K562 (cell line): ENCODE measurements around the gene GPRIN1. TPM values are rescaled to one million over a fixed set of nuclear protein-coding genes. Genes with fewer than 3 reads are reported as not detected.
A peak's percentile ranks its signal among the peaks of the same experiment; 100 is the strongest.

Experiments used
- ATAC-seq: fragments of 200-7000 bp; cut with Tn5 transposase; 3 replicates; pipeline ENCODE4 v1.9.1; 2020; ENCODE audit warnings: moderate library complexity
- BruUV-seq: library from RNA; stranded (reverse); fragments of 400-500 nt; replicated peaks from 2 replicates; lab custom pipeline; 2021; lab: Mats Ljungman, UMichigan
- CTCF ChIA-PET: fragments of 300-600 bp; formaldehyde crosslinking; extraction: SDS; loops from one replicate; lab custom pipeline; 2021; ENCODE audit warnings: low intra/inter-chr PET ratio; lab: Yijun Ruan, JAX
- POLR2A ChIA-PET: fragments of 300-600, 350-650 bp; sonication (Branson Sonifier 250); formaldehyde crosslinking; extraction: SDS; loops from one replicate; lab custom pipeline; 2021; ENCODE audit warnings: antibody characterized with exemption, inconsistent platforms; lab: Yijun Ruan, JAX
- DNase-seq, 4 experiments: peaks; one replicate each; pipeline versions ENCODE4 v3.0.0 to v3.0.0-alpha.2; 2011 to 2018; ENCODE audit warnings: low spot score in 3 of 4, mixed read lengths in 3 of 4; ENCODE audit errors: extremely low read depth in 1 of 4
- FAIRE-seq: peaks from 2 replicates; lab custom pipeline; 2011; peaks lifted over from hg19 to GRCh38; lab: Jason Lieb, UNC
- H2AFZ ChIP-seq: 2 replicates; pipeline ENCODE4 v1.6.0; 2011; ENCODE audit warnings: low read depth, low read length, control low read depth, inconsistent platforms
- H3K27ac ChIP-seq: fragments of 200-600 bp; 3 replicates; pipeline ENCODE4 v1.8.0; 2011; ENCODE audit warnings: low read depth, mild to moderate bottlenecking, control low read depth, inconsistent platforms, low read length, moderate library complexity, mixed read lengths; ENCODE audit errors: extremely low read depth
- H3K27me3 ChIP-seq, 2 experiments: fragments of 300-600 bp in 1 of 2; 2 replicates in 1 of 2; 3 replicates in 1 of 2; pipeline versions ENCODE4 v1.6.0 to v1.8.0; 2011; ENCODE audit warnings: inconsistent platforms in 2 of 2, low read length in 2 of 2, mild to moderate bottlenecking in 1 of 2, mixed read lengths in 1 of 2, moderate library complexity in 1 of 2; ENCODE audit not compliant: control insufficient read depth in 2 of 2, insufficient read depth in 2 of 2
- H3K36me3 ChIP-seq: fragments of 300-600 bp; 3 replicates; pipeline ENCODE4 v1.8.0; 2011; ENCODE audit warnings: mild to moderate bottlenecking, low read length, inconsistent platforms; ENCODE audit not compliant: control insufficient read depth, insufficient read depth
- H3K4me1 ChIP-seq, 2 experiments: fragments of 200-600 bp in 1 of 2; replicated peaks in 1 of 2; 2 replicates in 1 of 2; 3 replicates in 1 of 2; pipeline versions ENCODE4 v1.5.1 to v1.8.0; 2011; ENCODE audit warnings: inconsistent platforms in 2 of 2, low read length in 2 of 2, mild to moderate bottlenecking in 1 of 2, mixed read lengths in 1 of 2, moderate library complexity in 1 of 2; ENCODE audit not compliant: control insufficient read depth in 2 of 2, insufficient read depth in 2 of 2
- H3K4me2 ChIP-seq: 2 replicates; pipeline ENCODE4 v1.6.1; 2011; ENCODE audit warnings: low read length, control low read depth, inconsistent platforms, mixed read lengths; ENCODE audit not compliant: insufficient read depth
- H3K4me3 ChIP-seq: fragments of 200-600 bp; sonication (generic), shearing (Covaris generic); 2 replicates; pipeline ENCODE4 v1.5.1; 2016; ENCODE audit warnings: control low read depth, inconsistent platforms
- H3K79me2 ChIP-seq: fragments of 200-600 bp; 3 replicates; pipeline ENCODE4 v1.8.0; 2011; ENCODE audit warnings: low read length, inconsistent platforms; ENCODE audit not compliant: control insufficient read depth, insufficient read depth
- H3K9ac ChIP-seq, 2 experiments: 2 replicates each; pipeline versions ENCODE4 v1.6.0 to v1.6.1; 2011; ENCODE audit warnings: low read depth in 2 of 2, low read length in 2 of 2, control low read depth in 1 of 2, inconsistent platforms in 1 of 2, mild to moderate bottlenecking in 1 of 2, mixed read lengths in 1 of 2; ENCODE audit not compliant: insufficient read depth in 1 of 2
- H3K9me1 ChIP-seq: one replicate; pipeline ENCODE4 v1.6.0; 2011; ENCODE audit warnings: inconsistent platforms, mild to moderate bottlenecking, low read length, moderate library complexity; ENCODE audit not compliant: control insufficient read depth, insufficient read depth
- H3K9me3 ChIP-seq: replicated peaks from 2 replicates; pipeline ENCODE4 v1.5.1; 2011; ENCODE audit warnings: low read depth, low read length, inconsistent platforms; ENCODE audit not compliant: control insufficient read depth, insufficient read depth
- H4K20me1 ChIP-seq: replicated peaks from 2 replicates; pipeline ENCODE4 v1.6.1; 2011; ENCODE audit warnings: low read length, inconsistent platforms, mixed read lengths; ENCODE audit not compliant: control insufficient read depth, insufficient read depth
- ATF3 ChIP-seq, 2 experiments: fragments of 450-650 bp in 1 of 2; sonication (generic) in 1 of 2; formaldehyde crosslinking in 1 of 2; IDR thresholded peaks in 1 of 2; conservative IDR thresholded peaks in 1 of 2; 2 replicates each; pipeline versions ENCODE4 v1.6.1 to v1.8.1; 2016 to 2023; ENCODE audit warnings: mild to moderate bottlenecking in 2 of 2, moderate library complexity in 2 of 2, inconsistent platforms in 1 of 2, missing genetic modification reagents in 1 of 2
- BCOR ChIP-seq: fragments of 450-650 bp; IDR thresholded peaks from 2 replicates; pipeline ENCODE4 v1.6.1; 2016
- ESRRA ChIP-seq: fragments of 450-650 bp; IDR thresholded peaks from 2 replicates; pipeline ENCODE4 v1.6.1; 2014; ENCODE audit warnings: low read depth, mild to moderate bottlenecking, moderate library complexity, borderline replicate concordance
- GTF2A2 ChIP-seq: IDR thresholded peaks from 2 replicates; pipeline ENCODE4 v1.6.1; 2016; ENCODE audit warnings: mild to moderate bottlenecking, missing genetic modification characterization, missing compliant biosample characterization
- NR1H2 ChIP-seq: sonication (generic); formaldehyde crosslinking; IDR thresholded peaks from 2 replicates; pipeline ENCODE4 v1.4.0; 2020; ENCODE audit warnings: mild to moderate bottlenecking, missing genetic modification reagents
- RBM25 ChIP-seq: fragments of 200-400 bp; formaldehyde crosslinking; IDR thresholded peaks from 2 replicates; pipeline ENCODE4 v1.6.1; 2018; ENCODE audit warnings: low read length, low read depth, moderate library complexity; ENCODE audit not compliant: severe bottlenecking
- TCF7 ChIP-seq: sonication (generic); IDR thresholded peaks from 2 replicates; pipeline ENCODE4 v1.6.1; 2016; ENCODE audit warnings: antibody characterized with exemption, borderline replicate concordance
- TRIM25 ChIP-seq: fragments of 450-650 bp; IDR thresholded peaks from 2 replicates; pipeline ENCODE4 v1.7.0; 2016; ENCODE audit warnings: borderline replicate concordance
- WGBS: fragments of 100-300 bp; shearing (Covaris generic); methylation state at CpG from one replicate; pipeline ENCODE4 v1.1.6; 2016; ENCODE audit warnings: low coverage, mixed read lengths; ENCODE audit not compliant: insufficient coverage; ENCODE audit errors: missing lambda C conversion rate; 5-methylcytosine and 5-hydroxymethylcytosine counted together
- in situ Hi-C: fragments of 300-500 bp; cut with MboI; formaldehyde crosslinking; loops from 4 replicates; pipeline ENCODE4 v1.15.0; 2018; ENCODE audit warnings: inconsistent platforms, mixed read lengths
- intact Hi-C: fragments of 100-400 bp; cut with micrococcal nuclease; formaldehyde crosslinking; loops from 2 replicates; pipeline ENCODE4 v1.14.2; 2022
- polyA plus RNA-seq, 8 experiments: library from polyadenylated mRNA; depleted of rRNA in 4 of 8; stranded (reverse) in 5 of 8; unstranded in 3 of 8; fragments of >200 nt; fragmentation: Nextera tagmentation in 2 of 8; fragmentation: Illumina TruSeq in 1 of 8; extraction: Ambion mirVana in 2 of 8; extraction: Trizol in 1 of 8; gene quantifications; 2 replicates each; pipeline versions ENCODE4 v1.2.1 to v1.2.3, GENCODE V29; 2011 to 2014; ENCODE audit warnings: inconsistent platforms in 1 of 8, missing spikeins in 1 of 8
- total RNA-seq, 7 experiments: library from RNA; depleted of rRNA in 6 of 7; stranded (reverse); fragments of >200 nt in 6 of 7; fragmentation: Illumina TruSeq in 2 of 7; extraction: Trizol in 2 of 7; gene quantifications; 2 replicates each; pipeline versions ENCODE4 v1.2.1 to v1.2.3, GENCODE V29; 2011 to 2021; ENCODE audit warnings: low replicate concordance in 1 of 7

The GPRIN1 gene
- total and polyA plus RNA-seq, 9 of the 15 experiments (the other 6 are each of a cell fraction or from before 2014, with no cell fraction given), result 0.15 to 11.6 (median 4.4) TPM

GRCh38 chr5:176583076-176583475, 26.9 kb downstream of the GPRIN1 start:
- Histone ChIP-seq H3K9me1 (no peaks in the 10 kb centered on the region), H3K27me3 (peaks cover 9 to 43% of the 10 kb centered on the region in 2 experiments; a peak in 4 of 5 replicates), H3K9me3 (peaks cover 11% of the 10 kb centered on the region), H3K9ac (no peak overlapping the region), H4K20me1 (no peaks in the 10 kb centered on the region), H3K4me3 (no peak overlapping the region), H3K4me2 (no peak overlapping the region), H3K79me2 (no peaks in the 10 kb centered on the region), H2AFZ (no peak overlapping the region), H3K36me3 (no peaks in the 10 kb centered on the region), H3K27ac (no peak overlapping the region), H3K4me1 (peaks cover 0 to 16% of the 10 kb centered on the region in 2 experiments; a peak in 3 of 5 replicates)
- no TSS peak for BruUV-seq
- DNase-seq (no peak), FAIRE-seq (no peak), ATAC-seq (no peak)
- POLR2A ChIA-PET, result no interaction called here
- 7% methylated on average over 4 of the region's 4 CpGs for WGBS
- CTCF ChIA-PET, result no interaction called here
- in situ Hi-C loops, result loop anchor here (25.0 kb wide), 1 partner anchor 846 kb away; no protein-coding TSS in a partner anchor
- TF ChIP-seq BCOR (peak; percentile 61; the same call in 1 of the 2 replicates), GTF2A2 (no peak), RBM25 (peak; percentile 52), ATF3 (IDR thresholded peaks at IDR 0.05) (peak; percentile 37; the same call in 1 of the 2 replicates), ATF3 (CRISPR knock-in tag; conservative IDR thresholded peaks at IDR 0.05) (no peak), TCF7 (no peak), NR1H2 (no peak), TRIM25 (no peak), ESRRA (peak; percentile 93)
- intact Hi-C loops, result no loop called here
